HepG2 (cell line): Measurements from ENCODE around the gene CARS2. TPM values are rescaled to one million over a fixed set of nuclear protein-coding genes. Genes with fewer than 3 reads are reported as not detected.
A peak's percentile ranks its signal among the peaks of the same experiment; 100 is the strongest.

Experiments used
- HMGXB3 ChIP-seq: sonication (generic); formaldehyde crosslinking; IDR thresholded peaks from 2 replicates; pipeline ENCODE4 v1.4.0; 2020; ENCODE audit warnings: missing genetic modification reagents, borderline replicate concordance
- MXD1 ChIP-seq: sonication (generic); formaldehyde crosslinking; IDR thresholded peaks from 2 replicates; pipeline ENCODE4 v1.4.0; 2020; ENCODE audit warnings: mild to moderate bottlenecking, missing genetic modification reagents
- NFE2L1 ChIP-seq: sonication (generic); formaldehyde crosslinking; IDR thresholded peaks from 2 replicates; pipeline ENCODE4 v1.4.0; 2020; ENCODE audit warnings: missing genetic modification reagents, mild to moderate bottlenecking, borderline replicate concordance
- SMARCC2 ChIP-seq: fragments of 450-650 bp; IDR thresholded peaks from 2 replicates; pipeline ENCODE4 v1.6.1; 2017; ENCODE audit warnings: antibody characterized with exemption, mild to moderate bottlenecking
- SNAPC2 ChIP-seq: sonication (generic); formaldehyde crosslinking; IDR thresholded peaks from 2 replicates; pipeline ENCODE4 v1.8.1; 2022; ENCODE audit warnings: mild to moderate bottlenecking, missing genetic modification reagents
- SUZ12 ChIP-seq: fragments of 150-350 bp; IDR thresholded peaks from 2 replicates; pipeline ENCODE4 v1.6.1; 2014; ENCODE audit warnings: low read depth, low read length
- TEAD3 ChIP-seq: optimal IDR thresholded peaks from 2 replicates; pipeline ENCODE3; 2016; ENCODE audit warnings: borderline replicate concordance
- ZC3H4 ChIP-seq: sonication (generic); formaldehyde crosslinking; IDR thresholded peaks from 2 replicates; pipeline ENCODE4 v1.4.0; 2020; ENCODE audit warnings: missing genetic modification reagents, borderline replicate concordance
- ZFP62 ChIP-seq: sonication (generic); formaldehyde crosslinking; IDR thresholded peaks from 2 replicates; pipeline ENCODE4 v1.4.0; 2020; ENCODE audit warnings: missing genetic modification reagents
- ZFY ChIP-seq: sonication (generic); formaldehyde crosslinking; IDR thresholded peaks from 2 replicates; pipeline ENCODE4 v1.4.0; 2020; ENCODE audit warnings: missing genetic modification reagents
- ZFYVE20 ChIP-seq: sonication (generic); formaldehyde crosslinking; IDR thresholded peaks from 2 replicates; pipeline ENCODE4 v1.8.0; 2023; ENCODE audit warnings: low read depth, mild to moderate bottlenecking, moderate library complexity, missing genetic modification reagents, borderline replicate concordance
- ZNF280B ChIP-seq: sonication (generic); formaldehyde crosslinking; IDR thresholded peaks from 2 replicates; pipeline ENCODE4 v1.5.0; 2020; ENCODE audit warnings: missing genetic modification reagents, mild to moderate bottlenecking, borderline replicate concordance
- ZNF331 ChIP-seq: sonication (generic); formaldehyde crosslinking; IDR thresholded peaks from 2 replicates; pipeline ENCODE4 v1.4.0; 2020; ENCODE audit warnings: missing genetic modification reagents
- ZNF512 ChIP-seq: sonication (generic); formaldehyde crosslinking; IDR thresholded peaks from 2 replicates; pipeline ENCODE4 v1.4.0; 2020; ENCODE audit warnings: mild to moderate bottlenecking, missing genetic modification reagents
- ZNF704 ChIP-seq: sonication (generic); formaldehyde crosslinking; IDR thresholded peaks from 2 replicates; pipeline ENCODE4 v1.8.1; 2023; ENCODE audit warnings: mild to moderate bottlenecking, inconsistent platforms, moderate library complexity, missing genetic modification reagents, borderline replicate concordance
- ZUFSP ChIP-seq: sonication (generic); formaldehyde crosslinking; IDR thresholded peaks from 2 replicates; pipeline ENCODE4 v1.9.0; 2021; ENCODE audit warnings: missing genetic modification reagents, mild to moderate bottlenecking, borderline replicate concordance
- polyA plus RNA-seq, 8 experiments: library from polyadenylated mRNA; depleted of rRNA in 3 of 8; stranded (reverse) in 7 of 8; unstranded in 1 of 8; fragments of >200 nt; fragmentation: Illumina TruSeq in 4 of 8; extraction: Trizol in 4 of 8; gene quantifications; 2 replicates each; pipeline versions ENCODE4 v1.2.1 to v1.2.3, GENCODE V29; 2011 to 2016; ENCODE audit warnings: low read depth in 4 of 8, missing spikeins in 1 of 8, mixed read lengths in 1 of 8; ENCODE audit not compliant: insufficient read depth in 1 of 8
- total RNA-seq, 5 experiments: library from RNA; depleted of rRNA; stranded (reverse); fragments of >200 nt; fragmentation: Illumina TruSeq; extraction: Trizol; gene quantifications; 2 replicates each; pipeline ENCODE4 v1.2.3, GENCODE V29; 2016; ENCODE audit warnings: low read depth in 1 of 5

The CARS2 gene
- total and polyA plus RNA-seq, 2 of the 13 experiments (the other 11 are each of a cell fraction or from before 2014, with no cell fraction given): 41.1 to 59.3 TPM

- TF ChIP-seq SNAPC2 (peak; percentile 55; the same call in 1 of the 2 replicates), SMARCC2 (no peak), ZUFSP (CRISPR knock-in tag) (no peak), ZC3H4 (no peak), SUZ12 (no peak), ZNF331 (CRISPR knock-in tag) (no peak), ZNF512 (no peak), NFE2L1 (no peak), MXD1 (CRISPR knock-in tag) (no peak), ZFYVE20 (CRISPR knock-in tag) (no peak), ZFP62 (CRISPR knock-in tag) (no peak), HMGXB3 (CRISPR knock-in tag) (peak; percentile 26; the same call in 1 of the 2 replicates), ZNF704 (CRISPR knock-in tag) (0 out of 2 replicates have a peak, but pooled peaks have one; percentile 56), ZNF280B (CRISPR knock-in tag) (peak; percentile 84), TEAD3 (peak; percentile 94), ZFY (peak; percentile 79)
These were observed 9.7 kb upstream of the CARS2 start (continued) for GRCh38 chr13:110715395-110716246.
